ENCODE results near the gene COX6B1. TPM values are rescaled to one million over a fixed set of nuclear protein-coding genes. Genes with fewer than 3 reads are reported as not detected.

The COX6B1 gene
- total RNA-seq, 1 experiment from 2014 or later = 496 TPM

GRCh38 chr19:35612224-35612558, 35.9 kb upstream of the COX6B1 start:
- DNase-seq (ENCODE audit: low read depth, low spot score) (no peak), ATAC-seq (no peak)
- ChIA-PET POLR2A (interaction anchor here (0.9 kb wide), 1 partner anchor 14 kb away, joined by 3 read pairs; no protein-coding TSS in a partner anchor), RAD21 (ENCODE audit: low non-redundant PET in 1 of 2, low total read pairs in 2 of 2, uncharacterized antibody in 2 of 2, unreplicated experiment in 2 of 2) (interaction anchor here in 1 of 2 experiments (0.6 kb wide), 1 partner anchor 9 kb away, joined by 3 read pairs; no protein-coding TSS in a partner anchor), CTCF (interaction anchor here (1.4 kb wide), 1 partner anchor 10 kb away, joined by 3 read pairs; no protein-coding TSS in a partner anchor)
- Histone ChIP-seq H3K9me2 (ENCODE audit: insufficient read depth) (no peaks in the 10 kb centered on the region), H3K27me3 (ENCODE audit: insufficient read depth, low read length) (no peaks in the 10 kb centered on the region), H3K4me3 (replicated peaks in 1 of 2; ENCODE audit: low read depth in 1 of 2, low read length in 2 of 2) (peak overlapping the region; percentile 31 to 93), H3K9ac (ENCODE audit: low read length) (peak overlapping the region; percentile 98), H4K20me1 (ENCODE audit: insufficient read depth) (no peaks in the 10 kb centered on the region), H3K9me3 (ENCODE audit: control insufficient read depth in 1 of 2, insufficient read depth in 1 of 2, low read depth in 1 of 2, low read length in 2 of 2) (peaks cover 0 to 3% of the 10 kb centered on the region in 2 experiments; a peak in 1 of 4 replicates), H3K36me3 (ENCODE audit: control insufficient read depth in 1 of 2, insufficient read depth in 2 of 2, low read length in 2 of 2) (no peaks in the 10 kb centered on the region; a peak in 2 of 4 replicates), H2AFZ (ENCODE audit: low read depth, low read length, poor library complexity, severe bottlenecking) (no peak overlapping the region), H3K4me2 (ENCODE audit: low read length) (peak overlapping the region; percentile 99), H3K4me1 (ENCODE audit: control insufficient read depth in 1 of 2, insufficient read depth in 2 of 2, low read length in 2 of 2) (peaks cover 10 to 18% of the 10 kb centered on the region in 2 experiments), H3K27ac (ENCODE audit: low read depth, low read length) (peak overlapping the region; percentile 13; the same call in 1 of the 2 replicates), H3K79me2 (ENCODE audit: insufficient read depth, low read length) (peaks cover 5% of the 10 kb centered on the region; the same call in 1 of the 2 replicates)
- TSS peak; percentile 95 for BruUV-seq (replicated peaks)
- intact Hi-C loops (cut with micrococcal nuclease) = no loop called here
- no peak for TF ChIP-seq ELF1 (IDR thresholded peaks at IDR 0.05; ENCODE audit: borderline replicate concordance, low read depth)
- TF ChIP-seq YY1 (IDR thresholded peaks at IDR 0.05; ENCODE audit: extremely low read depth, insufficient replicate concordance, low read depth, low read length) = no peak
- TF ChIP-seq POLR2AphosphoS5 (IDR thresholded peaks at IDR 0.05; ENCODE audit: low read depth, low read length) = no peak
- TF ChIP-seq RAD21 (IDR thresholded peaks at IDR 0.05; ENCODE audit: low read depth) = no peak
- TF ChIP-seq CBX3 (IDR thresholded peaks at IDR 0.05; ENCODE audit: low read depth) = no peak
- TF ChIP-seq CTCF (IDR thresholded peaks at IDR 0.05 in 2 of 3, conservative IDR thresholded peaks at IDR 0.05 in 1 of 3; ENCODE audit: borderline replicate concordance in 1 of 3, insufficient read depth in 1 of 3, low read depth in 2 of 3, low read length in 2 of 3) = no peak
- no peak for TF ChIP-seq EZH2phosphoT487 (IDR thresholded peaks at IDR 0.05; ENCODE audit: borderline replicate concordance)
- TF ChIP-seq SP1 (IDR thresholded peaks at IDR 0.05; ENCODE audit: low read depth) = no peak
- no peak for TF ChIP-seq EZH2 (IDR thresholded peaks at IDR 0.05)
- TF ChIP-seq ZBTB33 (IDR thresholded peaks at IDR 0.05; ENCODE audit: extremely low read depth, insufficient replicate concordance, low read length) = no peak
- TF ChIP-seq ZFX (IDR thresholded peaks at IDR 0.05) = no peak
- TF ChIP-seq MAX (IDR thresholded peaks at IDR 0.05) = no peak
- no peak for TF ChIP-seq REST (IDR thresholded peaks at IDR 0.05; ENCODE audit: low read depth)
- no peak for TF ChIP-seq FOSL1 (IDR thresholded peaks at IDR 0.05; ENCODE audit: low read depth)
- no peak for TF ChIP-seq ZNF274 (IDR thresholded peaks at IDR 0.05; ENCODE audit: low read depth, low read length)

Data from HCT116 (cell line).